Cardiac muscle cell (in vitro differentiated cells and primary cell): ENCODE measurements around the gene PTPRT. TPM values are rescaled to one million over a fixed set of nuclear protein-coding genes. Genes with fewer than 3 reads are reported as not detected.

ENCODE experiments used
- DNase-seq, 2 donors: peaks; one replicate each; pipeline versions ENCODE4 v3.0.0 to v3.0.0-alpha.2; 2010 to 2017; ENCODE audit warnings: low read depth in 1 of 2, low spot score in 1 of 2
- H3K27ac ChIP-seq: fragments of 200-600 bp; sonication (generic); 2 replicates; pipeline ENCODE4 v1.5.1; 2016
- H3K27me3 ChIP-seq: fragments of 200-600 bp; sonication (generic); 2 replicates; pipeline ENCODE4 v1.6.0; 2016; ENCODE audit warnings: control low read depth
- H3K36me3 ChIP-seq: fragments of 200-600 bp; sonication (generic); 2 replicates; pipeline ENCODE4 v1.5.1; 2016; ENCODE audit warnings: control low read depth
- H3K4me1 ChIP-seq: fragments of 200-600 bp; sonication (generic); 2 replicates; pipeline ENCODE4 v1.8.1; 2017; ENCODE audit warnings: low read depth, mild to moderate bottlenecking, mixed run types
- H3K4me3 ChIP-seq: fragments of 200-600 bp; sonication (generic); 2 replicates; pipeline ENCODE4 v1.5.1; 2016; ENCODE audit warnings: mild to moderate bottlenecking
- H3K9me3 ChIP-seq: fragments of 200-600 bp; sonication (generic); 2 replicates; pipeline ENCODE4 v1.5.1; 2017; ENCODE audit warnings: low read depth, mild to moderate bottlenecking, control low read depth
- CTCF ChIP-seq: IDR thresholded peaks from 2 replicates; pipeline ENCODE4 v1.5.1; 2012; ENCODE audit warnings: low read depth, mild to moderate bottlenecking, low read length
- polyA plus RNA-seq: library from polyadenylated mRNA; unstranded; fragments of >200 nt; fragmentation: Nextera tagmentation; extraction: Ambion mirVana; gene quantifications from 2 replicates; pipeline ENCODE4 v1.2.1, GENCODE V29; 2016
- total RNA-seq: library from RNA; depleted of rRNA; stranded (reverse); fragments of >200 nt; gene quantifications from 2 replicates; pipeline ENCODE4 v1.2.3, GENCODE V29; 2016

PTPRT gene
- total and polyA plus RNA-seq, 2 experiments from 2014 or later: 0.30 to 1.4 TPM

- H3K4me3 ChIP-seq: no peak overlapping the region
- H3K9me3 ChIP-seq: no peaks in the 10 kb centered on the region
- no peaks in the 10 kb centered on the region for H3K36me3 ChIP-seq
- H3K27ac ChIP-seq: no peak overlapping the region
- H3K4me1 ChIP-seq: no peaks in the 10 kb centered on the region
- DNase-seq: no peak
- H3K27me3 ChIP-seq: no peaks in the 10 kb centered on the region
- no peak for TF ChIP-seq CTCF
These were observed 759.1 kb downstream of the PTPRT start for GRCh38 chr20:42430598-42430997.

- no peak for TF ChIP-seq CTCF
- H3K4me3 ChIP-seq: no peak overlapping the region
- H3K4me1 ChIP-seq: no peaks in the 10 kb centered on the region
- no peak overlapping the region for H3K27ac ChIP-seq
- DNase-seq: peak in 1 of 2 donors; percentile 29
- H3K36me3 ChIP-seq: no peaks in the 10 kb centered on the region
- H3K9me3 ChIP-seq: no peaks in the 10 kb centered on the region
- no peaks in the 10 kb centered on the region for H3K27me3 ChIP-seq
These were observed 759.8 kb downstream of the PTPRT start for GRCh38 chr20:42429761-42430458.

- Histone ChIP-seq H3K36me3 (no peaks in the 10 kb centered on the region), H3K9me3 (no peaks in the 10 kb centered on the region), H3K27ac (no peak overlapping the region), H3K27me3 (no peaks in the 10 kb centered on the region), H3K4me3 (no peak overlapping the region), H3K4me1 (no peaks in the 10 kb centered on the region)
- no peak for DNase-seq
- TF ChIP-seq CTCF: no peak
These were observed 769.7 kb downstream of the PTPRT start for GRCh38 chr20:42419814-42420532.

GRCh38 chr20:42406826-42407225 lies 782.9 kb downstream of the PTPRT start:
- no peak for DNase-seq
- H3K4me3 ChIP-seq: no peak overlapping the region
- no peaks in the 10 kb centered on the region for H3K4me1 ChIP-seq
- H3K27ac ChIP-seq: no peak overlapping the region
- TF ChIP-seq CTCF: no peak
- no peaks in the 10 kb centered on the region for H3K27me3 ChIP-seq
- H3K9me3 ChIP-seq: no peaks in the 10 kb centered on the region
- H3K36me3 ChIP-seq: no peaks in the 10 kb centered on the region

- H3K27me3 ChIP-seq: no peaks in the 10 kb centered on the region
These were observed 787.3 kb downstream of the PTPRT start for GRCh38 chr20:42402455-42402854.

More at GRCh38 chr20:42402455-42402854, 787.3 kb downstream of the PTPRT start:
- no peak for DNase-seq
- no peak overlapping the region for H3K27ac ChIP-seq
- no peaks in the 10 kb centered on the region for H3K9me3 ChIP-seq
- H3K4me3 ChIP-seq: no peak overlapping the region
- H3K4me1 ChIP-seq: no peaks in the 10 kb centered on the region
- H3K36me3 ChIP-seq: no peaks in the 10 kb centered on the region
- TF ChIP-seq CTCF: no peak
